BE2C (cell line): ENCODE data around the gene B9D2.

ENCODE experiments used
- DNase-seq: peaks from one replicate; pipeline ENCODE4 v3.0.0-alpha.2; 2020
- H3K27me3 ChIP-seq: fragments of 250-450 bp; sonication (Bioruptor Pico); 2 replicates; pipeline ENCODE4 v1.5.1; 2020; ENCODE audit warnings: mild to moderate bottlenecking
- H3K36me3 ChIP-seq: fragments of 250-450 bp; sonication (Bioruptor Pico); 2 replicates; pipeline ENCODE4 v1.5.1; 2020; ENCODE audit warnings: mild to moderate bottlenecking
- H3K4me1 ChIP-seq: fragments of 250-450 bp; sonication (Bioruptor Pico); 2 replicates; pipeline ENCODE4 v1.5.1; 2020
- H3K4me3 ChIP-seq: 2 replicates; pipeline ENCODE4 v1.5.1; 2011; ENCODE audit warnings: low read depth, low read length
- H3K9me3 ChIP-seq: fragments of 250-450 bp; sonication (Bioruptor Pico); 2 replicates; pipeline ENCODE4 v1.5.1; 2020
- CTCF ChIP-seq: IDR thresholded peaks from 2 replicates; pipeline ENCODE4 v1.5.1; 2012; ENCODE audit warnings: mild to moderate bottlenecking, low read depth, low read length

Gene B9D2

DNA sequence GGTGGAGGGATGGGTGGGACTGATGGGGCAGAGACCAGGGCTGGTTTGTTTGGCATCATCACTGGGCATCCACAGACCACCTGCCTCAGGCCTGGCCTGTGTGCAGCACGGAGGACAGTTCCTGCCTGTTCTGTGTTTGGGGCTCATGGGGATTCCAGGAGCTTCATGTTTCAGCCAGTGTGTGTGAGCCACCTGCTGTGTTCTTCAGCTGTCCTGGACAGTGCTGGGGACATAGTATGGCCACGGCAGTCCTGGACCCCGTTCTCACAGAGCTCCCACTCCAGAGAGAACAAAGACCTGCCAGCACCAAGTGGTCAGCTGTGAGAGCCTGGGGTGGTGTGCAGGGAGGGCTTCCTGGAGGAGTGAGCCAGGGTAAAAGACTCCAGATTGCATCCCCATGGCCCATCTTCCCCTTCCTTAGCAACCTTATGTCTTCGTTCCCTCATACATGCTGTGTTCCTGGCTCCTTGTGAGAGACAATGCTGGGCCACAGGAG is 55.9 kb downstream of the B9D2 start:
- Histone ChIP-seq H3K27me3 (no peaks in the 10 kb centered on the region), H3K4me3 (no peak overlapping the region), H3K36me3 (peaks cover 50% of the 10 kb centered on the region), H3K4me1 (peaks cover 3% of the 10 kb centered on the region; the same call in 1 of the 2 replicates), H3K9me3 (no peaks in the 10 kb centered on the region)
- no peak for TF ChIP-seq CTCF
- DNase-seq = no peak

- no peak overlapping the region for H3K4me3 ChIP-seq
- H3K9me3 ChIP-seq = no peaks in the 10 kb centered on the region
- H3K4me1 ChIP-seq = peaks cover 3% of the 10 kb centered on the region; the same call in 1 of the 2 replicates
- H3K27me3 ChIP-seq = no peaks in the 10 kb centered on the region
- no peak for DNase-seq
- TF ChIP-seq CTCF = no peak
- peaks cover 51% of the 10 kb centered on the region for H3K36me3 ChIP-seq
These were observed 56.7 kb downstream of the B9D2 start for GRCh38 chr19:41307090-41307875.

- Histone ChIP-seq H3K36me3 (peaks cover 62% of the 10 kb centered on the region), H3K27me3 (no peaks in the 10 kb centered on the region), H3K4me1 (peaks cover 3% of the 10 kb centered on the region; the same call in 1 of the 2 replicates), H3K9me3 (no peaks in the 10 kb centered on the region), H3K4me3 (no peak overlapping the region)
- TF ChIP-seq CTCF = no peak
- no peak for DNase-seq
These were observed 57.8 kb downstream of the B9D2 start for GRCh38 chr19:41305927-41306793.

GRCh38 chr19:41304706-41305483 is 59.1 kb downstream of the B9D2 start:
- Histone ChIP-seq H3K4me3 (no peak overlapping the region), H3K4me1 (0 out of 2 replicates have a peak, but pooled peaks cover 3% of the 10 kb centered on the region), H3K9me3 (no peaks in the 10 kb centered on the region), H3K27me3 (no peaks in the 10 kb centered on the region), H3K36me3 (peaks cover 75% of the 10 kb centered on the region)
- DNase-seq = no peak
- TF ChIP-seq CTCF = no peak
